Activated T-cell treated with anti-CD3 and anti-CD28 coated beads, Interleukin-2, amount 50 U/mL, for 48 hours (primary cell): ENCODE results near the gene SEMA4D.

Source experiments
- DNase-seq, 2 experiments: peaks; one replicate each; pipeline ENCODE4 v3.0.0-alpha.2; 2020

Gene SEMA4D, protein sequence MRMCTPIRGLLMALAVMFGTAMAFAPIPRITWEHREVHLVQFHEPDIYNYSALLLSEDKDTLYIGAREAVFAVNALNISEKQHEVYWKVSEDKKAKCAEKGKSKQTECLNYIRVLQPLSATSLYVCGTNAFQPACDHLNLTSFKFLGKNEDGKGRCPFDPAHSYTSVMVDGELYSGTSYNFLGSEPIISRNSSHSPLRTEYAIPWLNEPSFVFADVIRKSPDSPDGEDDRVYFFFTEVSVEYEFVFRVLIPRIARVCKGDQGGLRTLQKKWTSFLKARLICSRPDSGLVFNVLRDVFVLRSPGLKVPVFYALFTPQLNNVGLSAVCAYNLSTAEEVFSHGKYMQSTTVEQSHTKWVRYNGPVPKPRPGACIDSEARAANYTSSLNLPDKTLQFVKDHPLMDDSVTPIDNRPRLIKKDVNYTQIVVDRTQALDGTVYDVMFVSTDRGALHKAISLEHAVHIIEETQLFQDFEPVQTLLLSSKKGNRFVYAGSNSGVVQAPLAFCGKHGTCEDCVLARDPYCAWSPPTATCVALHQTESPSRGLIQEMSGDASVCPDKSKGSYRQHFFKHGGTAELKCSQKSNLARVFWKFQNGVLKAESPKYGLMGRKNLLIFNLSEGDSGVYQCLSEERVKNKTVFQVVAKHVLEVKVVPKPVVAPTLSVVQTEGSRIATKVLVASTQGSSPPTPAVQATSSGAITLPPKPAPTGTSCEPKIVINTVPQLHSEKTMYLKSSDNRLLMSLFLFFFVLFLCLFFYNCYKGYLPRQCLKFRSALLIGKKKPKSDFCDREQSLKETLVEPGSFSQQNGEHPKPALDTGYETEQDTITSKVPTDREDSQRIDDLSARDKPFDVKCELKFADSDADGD

DNA sequence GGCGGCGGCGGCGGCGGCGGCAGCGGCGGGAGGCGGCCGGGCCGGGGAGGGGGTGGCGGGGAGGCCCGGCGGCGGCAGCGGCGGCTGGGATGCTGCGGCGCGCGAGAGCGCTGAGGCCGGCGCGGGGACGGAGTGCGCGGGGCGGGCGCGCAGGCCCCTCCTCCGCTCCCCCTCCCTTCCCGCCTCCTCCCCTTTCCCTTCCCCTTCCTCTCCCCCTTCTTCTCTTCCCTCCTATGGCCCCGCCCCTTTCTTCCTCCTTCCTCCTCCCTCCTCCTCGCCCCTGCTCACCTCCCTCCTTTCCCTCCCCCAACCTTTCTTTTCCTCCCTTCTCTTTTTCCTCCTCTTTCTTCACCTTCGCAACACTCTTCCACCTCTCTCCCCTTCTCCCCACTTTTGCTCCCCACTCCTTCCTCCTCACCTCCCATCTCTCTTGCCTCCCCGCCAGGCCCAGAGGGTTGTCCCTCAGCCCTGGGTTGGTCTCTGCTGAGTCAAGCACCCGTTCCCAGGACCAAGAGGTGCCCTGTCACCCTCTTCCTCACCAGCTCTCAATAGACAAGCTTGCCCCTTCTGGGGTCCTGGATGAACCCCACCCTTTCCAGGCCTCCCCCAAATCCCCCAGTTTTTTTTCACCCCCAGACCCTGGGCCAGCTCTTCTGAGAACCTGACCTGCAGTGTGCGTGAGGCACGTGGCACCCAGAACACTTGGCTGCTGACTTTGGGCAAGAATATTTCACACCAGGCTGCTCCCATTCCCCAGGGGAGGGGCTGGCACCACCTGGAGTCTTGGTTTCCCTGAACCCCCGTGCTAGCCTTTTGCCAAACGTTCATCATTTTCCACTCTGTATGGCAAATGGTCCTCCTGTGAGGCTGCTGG lies at the start of gene SEMA4D:
TSS of gene SEMA4D (minus strand) at position 136 of the 874 bp plus-strand sequence. CDS start 92,657 bp downstream, outside the sequence.
- DNase-seq = peak; percentile 71 to 75

DNA sequence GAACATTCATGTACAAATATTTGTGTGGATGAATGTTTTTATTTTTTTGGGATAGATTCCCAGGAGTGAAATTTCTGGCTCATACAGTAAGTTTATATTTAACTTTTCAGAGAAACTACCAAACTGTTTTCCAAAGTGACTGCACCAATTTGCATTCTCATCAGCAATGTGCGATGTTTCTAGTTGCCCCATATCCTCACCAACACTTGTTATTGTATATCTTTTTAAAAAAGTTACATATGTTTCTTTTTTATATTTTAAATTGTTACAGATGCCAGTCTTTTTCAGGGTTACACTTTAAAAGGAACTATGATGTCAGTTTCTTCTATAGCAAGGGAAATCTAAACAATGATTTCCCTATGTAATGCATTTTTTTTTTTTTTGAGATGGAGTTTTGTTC lies 49.1 kb upstream of the SEMA4D start:
- DNase-seq = no peak

DNA sequence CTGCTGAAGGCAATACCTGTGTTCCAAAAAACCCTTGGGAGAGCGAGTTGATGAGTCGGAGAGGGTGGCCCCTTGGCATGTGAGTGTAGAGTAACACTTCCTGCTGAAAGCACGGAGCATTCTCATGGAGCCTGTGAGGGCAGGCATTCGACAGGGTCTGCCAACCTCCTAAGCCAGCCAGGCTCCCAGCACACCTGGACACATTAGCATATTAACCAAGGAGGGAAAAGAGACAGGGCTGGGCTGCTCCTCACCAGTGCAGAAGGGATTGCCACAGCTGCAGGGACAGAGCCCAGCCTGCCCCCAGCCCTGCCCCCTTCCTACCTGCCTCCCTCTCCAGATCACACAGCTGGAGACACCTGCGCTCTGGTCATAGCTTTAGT lies 46.4 kb upstream of the SEMA4D start:
- DNase-seq = no peak

DNA sequence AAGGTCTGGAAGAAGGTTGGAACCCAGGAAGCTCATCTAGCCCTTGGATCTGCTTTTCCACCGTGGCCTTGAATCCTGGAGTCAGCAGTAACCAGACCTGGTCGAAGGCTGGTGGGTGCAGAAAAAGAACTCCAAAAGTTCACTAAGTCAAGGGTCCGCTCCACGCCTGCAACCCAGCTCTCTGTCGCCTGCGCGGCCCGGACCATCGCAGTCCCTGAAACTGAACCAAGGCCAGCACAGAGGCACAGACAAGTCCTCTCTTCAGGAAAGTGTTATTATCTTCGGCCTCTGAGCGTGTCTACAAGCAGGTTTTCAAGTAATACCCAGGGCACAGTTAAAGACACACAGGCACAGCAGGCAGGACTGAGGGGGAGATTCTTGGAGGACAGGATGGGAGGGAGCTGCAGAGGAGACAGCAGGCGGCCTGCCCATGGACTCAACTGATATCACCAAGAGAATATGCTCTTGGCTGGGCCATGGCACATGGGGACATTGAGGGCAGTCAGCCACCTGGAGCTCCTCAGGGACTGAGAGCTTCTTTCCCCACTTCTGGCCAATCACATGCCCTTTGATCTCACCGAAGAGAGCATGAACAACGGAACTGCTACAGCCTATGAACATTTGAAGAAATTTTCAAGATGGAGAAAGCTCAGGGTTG lies 45.8 kb upstream of the SEMA4D start:
- DNase-seq = no peak

DNA sequence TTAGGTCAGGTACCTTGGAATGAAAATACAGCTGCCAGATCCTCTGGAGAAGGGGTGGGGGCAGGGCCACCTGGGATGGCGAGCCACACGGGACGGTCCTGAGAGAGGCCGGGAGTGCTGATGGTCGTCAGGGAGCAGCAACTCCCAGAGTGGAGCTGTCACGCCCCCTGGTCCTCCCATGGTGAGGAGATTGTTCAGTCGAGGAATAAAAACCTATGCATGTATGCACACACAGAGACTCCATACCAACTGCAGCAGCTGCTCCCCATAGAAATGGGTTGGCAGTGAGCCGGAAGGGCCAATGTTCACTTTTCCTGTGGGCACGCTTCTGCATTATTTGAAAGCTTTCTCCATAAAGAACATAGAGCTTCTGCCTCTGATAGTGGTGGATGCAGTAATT lies 45.2 kb upstream of the SEMA4D start:
- no peak for DNase-seq

DNA sequence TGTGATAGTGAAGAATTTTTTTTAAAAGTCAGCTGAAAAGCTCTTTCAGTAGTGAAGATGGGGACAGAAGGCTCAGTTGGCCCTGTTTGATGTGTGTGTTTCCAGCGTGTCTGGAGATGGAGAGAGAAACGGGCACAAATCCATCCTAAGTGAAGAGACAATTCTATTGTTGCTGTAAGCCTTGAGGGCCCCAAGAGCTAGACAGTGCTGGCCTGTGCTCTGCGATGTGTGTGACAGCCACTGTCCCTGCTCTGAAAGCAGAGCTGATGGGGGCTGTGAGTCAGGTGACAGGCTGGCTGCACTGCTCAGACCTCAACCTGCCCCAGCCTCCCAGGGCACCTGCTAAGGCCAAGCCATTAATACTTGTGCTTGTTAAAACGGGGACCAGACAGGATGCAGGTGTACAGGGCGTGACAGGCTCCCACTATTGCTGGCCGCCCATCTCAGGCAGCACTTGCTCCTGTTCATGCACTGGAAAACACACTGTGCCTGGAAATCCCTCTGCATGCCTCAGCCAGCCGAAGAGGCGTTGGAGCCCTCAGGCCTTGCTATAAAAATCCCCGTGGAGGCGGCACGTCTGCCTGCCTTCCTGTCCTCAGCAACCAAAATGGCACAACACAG lies 44.6 kb upstream of the SEMA4D start:
- no peak for DNase-seq

DNA sequence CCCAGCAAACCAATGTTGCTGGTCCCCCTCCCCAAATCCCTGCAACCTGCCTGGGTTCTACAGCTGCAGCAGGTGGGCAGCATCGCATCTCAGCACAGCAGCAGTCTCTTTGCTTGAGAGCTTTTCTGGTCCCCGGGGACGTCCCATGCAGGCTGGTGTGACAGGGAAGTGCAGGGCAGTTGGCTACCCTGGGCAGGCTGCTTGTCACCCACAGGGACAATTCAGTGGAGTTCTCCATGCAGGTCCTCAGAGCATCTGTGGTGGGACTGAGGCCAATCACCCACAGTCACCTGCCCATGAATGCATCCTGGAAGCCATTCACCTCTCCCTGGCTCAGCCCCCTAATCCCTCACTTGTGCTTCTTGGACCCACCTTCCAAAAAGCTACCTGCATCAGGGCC lies 43.9 kb upstream of the SEMA4D start:
- DNase-seq = no peak

DNA sequence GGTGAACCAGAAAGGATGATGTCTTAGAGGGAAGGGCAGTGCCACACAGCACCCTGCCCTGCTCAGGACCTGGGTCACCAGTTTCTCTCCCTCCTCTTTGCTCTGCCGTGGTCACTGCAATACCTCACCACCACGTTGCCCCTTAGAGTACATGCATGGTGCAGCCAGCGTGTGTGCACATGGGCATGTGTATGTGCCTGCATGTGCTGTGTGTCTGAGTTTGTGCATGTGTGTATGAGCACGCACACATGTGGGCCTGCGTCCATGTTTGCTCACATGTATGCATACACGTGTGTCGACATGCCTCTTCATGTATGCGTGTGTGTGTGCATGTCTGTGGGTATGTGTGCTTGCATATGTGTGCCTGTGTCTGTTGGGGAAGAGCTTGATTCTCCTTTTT lies 41.5 kb upstream of the SEMA4D start:
- no peak for DNase-seq

DNA sequence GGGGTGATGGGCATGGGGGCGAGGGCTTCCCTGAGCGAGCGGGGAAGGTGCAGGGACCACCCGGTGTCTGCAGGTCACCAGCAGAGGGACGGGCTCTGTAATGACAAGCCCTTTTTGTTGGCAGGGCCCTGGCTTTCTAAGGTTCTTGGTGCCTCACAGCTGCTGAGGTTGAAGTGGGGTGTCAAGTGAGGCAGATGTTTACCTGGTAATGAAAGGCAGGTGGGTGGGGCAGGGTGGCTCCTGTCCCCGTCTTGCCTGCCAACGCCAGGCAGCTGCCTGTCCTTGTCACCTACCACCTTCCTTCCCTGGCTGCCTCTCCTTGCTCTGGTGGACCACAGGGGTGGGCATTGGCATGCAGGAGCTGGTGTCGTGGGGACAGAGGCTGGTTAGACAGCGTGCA lies 41.0 kb upstream of the SEMA4D start:
- no peak for DNase-seq

DNA sequence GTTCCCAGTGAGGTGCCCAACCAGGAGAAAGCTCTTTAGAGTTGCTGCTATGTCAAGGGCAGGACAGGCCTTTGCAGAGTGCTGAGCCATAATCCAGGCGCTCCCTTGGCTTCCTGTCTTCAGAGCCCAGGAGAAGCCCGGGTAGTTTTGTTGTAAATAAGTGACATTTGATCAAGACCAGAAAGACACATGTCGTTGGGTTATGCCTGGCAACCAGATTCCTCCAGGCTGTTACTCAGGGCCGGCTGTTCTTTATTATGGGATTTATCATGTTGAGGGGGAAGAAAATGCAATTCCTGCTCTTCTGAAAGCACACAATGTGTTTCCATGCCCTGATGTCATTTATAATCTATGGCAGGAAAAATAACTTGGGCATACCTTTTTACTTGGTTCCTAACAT lies 39.3 kb upstream of the SEMA4D start:
- no peak for DNase-seq

DNA sequence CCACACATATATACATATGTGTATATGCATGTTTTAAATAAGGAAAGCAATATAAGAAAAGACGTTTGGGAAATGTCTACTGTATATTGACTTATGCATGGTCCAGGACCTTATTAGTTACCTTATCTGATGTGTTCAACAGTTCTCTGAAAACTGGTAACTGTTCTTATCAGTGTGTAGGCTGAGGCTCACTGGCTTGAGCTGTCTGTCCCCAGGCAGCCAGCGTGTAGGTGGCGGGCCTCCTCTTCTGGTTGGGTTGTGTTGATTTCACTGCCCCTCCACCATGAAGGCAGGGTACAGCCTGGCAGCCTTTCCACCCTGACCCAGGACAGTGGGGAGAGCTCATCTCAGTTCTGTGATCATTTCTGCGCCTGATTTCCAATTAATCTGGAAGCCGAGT lies 38.7 kb upstream of the SEMA4D start:
- peak; percentile 53 to 64 for DNase-seq

DNA sequence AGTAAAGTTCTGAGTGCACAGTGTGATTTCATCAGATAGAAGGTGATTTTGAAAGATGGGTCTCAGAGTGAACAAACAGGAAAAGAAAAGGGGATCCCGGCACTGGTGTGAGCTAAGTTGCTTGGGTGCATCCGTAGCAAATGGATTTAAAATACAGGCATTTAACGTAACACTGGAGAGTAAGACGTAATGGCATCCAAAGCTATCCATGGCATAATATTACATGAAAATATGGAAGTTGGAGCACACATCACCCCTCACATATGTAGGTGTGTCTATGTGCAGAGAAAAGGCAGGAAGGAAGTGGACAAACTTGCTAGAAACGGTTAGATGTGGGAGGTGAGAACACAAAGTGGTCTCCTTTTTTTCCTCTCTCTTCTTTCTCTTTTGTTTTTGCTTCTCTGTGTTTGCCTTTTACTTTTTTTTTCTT lies 38.2 kb upstream of the SEMA4D start:
- no peak for DNase-seq

DNA sequence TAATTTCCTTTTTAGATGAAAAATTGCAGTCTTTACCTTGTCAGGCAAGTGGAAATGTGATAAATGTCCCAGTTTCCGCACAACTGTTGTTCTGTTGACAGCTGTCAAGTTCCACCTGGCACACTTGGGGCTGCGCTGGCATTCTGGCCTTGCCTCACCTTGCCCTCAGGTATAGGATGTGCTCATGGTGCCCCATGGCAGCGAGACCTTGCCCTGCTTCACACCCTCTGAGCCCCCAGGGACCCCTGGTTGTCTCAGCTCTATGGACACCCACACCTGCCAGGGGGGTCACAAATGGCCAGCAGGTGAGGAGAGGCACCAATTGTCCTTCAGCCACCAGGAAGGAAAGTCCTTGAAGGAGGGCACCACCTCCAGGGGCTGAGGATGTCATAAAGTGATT lies 37.5 kb upstream of the SEMA4D start:
- DNase-seq = no peak

DNA sequence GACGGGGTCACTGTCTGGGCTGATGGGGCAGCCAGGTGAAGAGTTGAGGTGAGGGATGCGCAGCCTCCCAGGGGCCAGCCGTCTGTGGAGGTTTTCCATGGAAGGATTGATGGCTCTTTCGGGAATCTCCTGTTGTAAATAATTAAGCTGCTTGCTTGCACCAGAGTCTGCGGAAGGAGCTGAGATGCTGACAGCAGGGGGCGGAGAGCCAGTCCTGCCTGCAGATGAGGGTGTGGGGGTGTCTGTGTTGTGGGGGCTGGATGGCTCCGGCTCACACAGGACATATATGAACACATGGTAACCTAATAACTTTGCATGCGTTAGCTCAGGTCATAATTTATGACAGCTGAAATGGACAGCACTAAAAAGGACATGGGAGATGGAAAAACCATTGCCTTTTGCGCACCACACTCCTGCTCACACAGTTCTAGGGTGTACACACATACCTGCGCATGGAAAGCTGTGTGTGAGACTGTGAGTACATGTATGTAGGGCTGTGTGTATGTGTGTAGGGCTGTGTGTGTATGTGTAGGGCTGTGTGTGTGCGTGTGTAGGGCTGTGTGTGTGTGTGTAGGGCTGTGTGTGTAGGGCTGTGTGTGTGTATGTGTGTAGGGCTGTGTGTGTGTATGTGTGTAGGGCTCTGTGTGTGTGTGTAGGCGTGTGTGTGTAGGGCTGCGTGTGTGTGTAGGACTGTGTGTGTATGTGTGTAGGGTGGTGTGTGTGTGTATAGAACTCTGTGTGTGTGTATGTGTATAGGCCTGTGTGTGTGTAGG lies 36.8 kb upstream of the SEMA4D start:
- no peak for DNase-seq

DNA sequence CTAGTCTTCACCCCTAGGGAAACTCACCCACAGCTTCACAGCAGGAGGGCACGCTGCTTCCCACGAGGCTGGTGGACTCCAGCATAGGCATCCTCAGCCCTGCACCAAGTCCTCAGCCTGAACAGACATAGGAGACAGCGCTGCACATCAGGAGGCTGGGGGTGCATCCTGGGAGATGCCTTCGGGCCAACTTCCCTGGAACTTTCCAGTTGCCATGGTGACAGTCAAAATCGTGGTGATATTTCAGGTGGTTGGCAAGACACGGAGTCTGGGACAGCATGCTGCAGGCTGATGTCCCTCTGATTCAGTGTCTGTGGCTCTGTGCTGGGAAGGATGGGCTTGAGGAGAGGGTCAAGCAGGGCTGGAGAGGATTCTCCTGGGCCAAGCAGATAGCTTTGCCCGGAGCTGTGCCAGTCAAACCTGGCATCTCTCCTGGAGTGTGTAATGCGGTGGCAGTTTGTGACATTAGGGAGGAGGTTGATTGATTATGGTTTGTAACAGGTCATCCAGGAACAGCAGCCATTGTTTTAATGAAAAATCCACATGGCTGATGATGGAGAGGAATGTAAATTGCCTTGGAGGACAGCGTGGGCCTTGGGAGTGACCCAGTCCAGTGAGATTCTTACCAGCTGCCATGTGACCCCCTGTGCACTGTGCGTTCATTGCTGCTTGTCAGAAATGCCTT lies 35.6 kb upstream of the SEMA4D start:
- DNase-seq = no peak

DNA sequence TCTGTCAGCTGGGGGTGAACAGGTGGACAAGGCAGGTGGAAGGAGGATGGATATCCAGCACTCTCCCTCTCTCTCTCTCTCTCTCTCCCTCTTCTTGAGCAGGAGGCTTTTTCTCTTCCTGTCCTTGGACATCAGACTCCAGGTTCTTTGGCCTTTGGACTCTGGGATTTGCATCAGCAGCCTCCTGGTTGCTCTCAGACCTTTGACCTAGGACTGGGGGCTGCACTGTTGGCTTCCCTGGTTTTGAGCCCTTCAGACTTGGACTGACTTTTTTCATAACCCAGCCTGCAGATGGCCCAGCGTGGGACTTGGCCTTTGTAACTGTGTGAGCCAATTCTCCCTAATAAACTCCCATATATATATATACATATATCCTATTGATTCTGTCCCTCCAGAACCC lies 35.0 kb upstream of the SEMA4D start:
- DNase-seq = no peak

DNA sequence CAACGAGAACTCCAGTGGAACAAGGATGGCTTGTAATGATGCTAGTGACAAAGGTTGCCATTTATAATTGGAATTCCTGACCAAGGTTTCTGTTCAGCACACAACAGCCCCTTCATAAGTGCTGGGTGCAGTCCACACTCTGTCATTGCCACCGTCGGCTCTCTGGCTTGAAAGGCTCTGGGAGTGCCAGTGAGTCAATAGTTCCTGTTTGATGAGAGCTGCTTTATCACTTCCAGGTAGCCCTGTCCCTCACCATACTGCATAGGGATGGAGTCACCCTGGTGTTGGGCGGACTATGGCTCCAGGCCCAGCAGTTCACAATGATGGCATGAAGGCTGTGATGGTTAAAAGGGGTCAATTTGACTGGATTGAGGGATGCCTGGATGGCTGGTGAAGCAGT lies 34.6 kb upstream of the SEMA4D start:
- DNase-seq = peak; percentile 60 to 67

DNA sequence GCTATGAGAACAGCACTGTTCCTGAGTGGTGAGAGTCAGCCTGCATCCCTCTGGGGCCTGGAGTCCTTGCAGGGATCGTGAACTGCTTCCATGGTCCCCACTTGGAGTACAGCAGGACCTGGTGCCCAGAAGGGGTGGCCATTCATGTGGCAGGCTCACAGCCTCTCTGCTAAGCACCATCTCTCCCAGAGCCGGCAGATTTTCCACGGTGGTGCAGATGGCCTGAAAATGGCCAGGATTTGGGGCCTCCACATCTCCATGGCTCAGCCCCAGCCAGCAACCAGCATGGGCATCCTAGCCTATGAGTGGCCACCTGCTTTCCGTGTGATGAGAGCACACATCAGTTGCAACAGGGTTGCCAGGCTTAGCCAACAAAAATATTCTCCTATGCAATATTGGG lies 33.9 kb upstream of the SEMA4D start:
- no peak for DNase-seq

DNA sequence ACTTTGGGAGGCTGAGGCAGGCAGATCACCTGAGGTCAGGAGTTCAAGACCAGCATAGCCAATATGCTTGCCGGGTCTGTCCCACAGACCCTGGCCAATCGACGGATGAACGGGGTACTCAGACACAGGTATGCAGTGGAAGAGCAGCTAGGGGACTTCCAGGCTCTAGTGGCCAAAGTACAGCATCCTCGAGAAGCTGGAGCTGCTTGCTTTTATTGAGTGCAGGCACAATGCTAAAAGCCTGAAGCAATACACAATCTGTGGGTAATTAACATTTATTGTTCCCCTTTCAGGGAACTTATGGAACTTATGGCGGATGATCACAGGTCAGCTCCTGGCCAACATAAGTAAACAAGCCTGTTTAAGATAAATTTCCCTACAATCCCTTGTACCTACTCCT lies 32.8 kb upstream of the SEMA4D start:
- DNase-seq = no peak

DNA sequence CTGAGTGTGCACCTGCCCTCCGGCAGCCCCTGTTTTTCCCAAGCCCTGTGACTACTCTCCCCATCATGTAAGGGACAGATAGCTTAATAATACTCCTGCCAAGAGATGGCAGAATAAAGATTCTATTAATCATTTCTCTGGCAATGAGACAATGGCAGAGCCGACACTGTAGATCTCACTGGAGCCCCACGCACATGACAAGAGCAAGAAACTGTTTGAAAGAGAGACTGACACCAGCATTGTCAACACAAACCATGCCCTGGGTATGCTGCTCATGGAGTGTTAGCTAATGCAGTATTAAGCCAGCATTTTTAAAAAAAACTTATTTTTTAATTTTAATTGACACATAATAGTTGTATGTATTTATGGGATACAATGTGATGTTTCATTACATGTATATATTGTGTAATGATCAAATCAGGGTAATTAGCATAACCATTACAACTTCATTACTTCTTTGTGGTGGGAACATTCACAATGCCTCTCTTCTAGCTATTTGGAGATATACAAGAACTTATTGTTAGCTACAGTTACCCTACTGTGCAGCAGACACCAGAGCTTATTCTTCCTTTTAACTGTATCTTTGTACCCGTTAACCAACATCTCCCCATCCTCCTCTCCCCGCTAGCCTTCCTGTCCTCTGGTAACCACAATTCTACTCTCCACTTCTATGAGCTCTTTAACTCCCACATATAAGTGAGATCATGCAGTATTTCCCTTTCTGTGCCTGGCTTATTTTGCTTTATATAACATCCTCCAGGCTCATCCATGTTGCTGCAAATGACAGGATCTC lies 31.5 kb upstream of the SEMA4D start:
- no peak for DNase-seq
